AG09309 (cell line): ENCODE measurements around the gene FMNL2.

Source experiments
- DNase-seq: peaks from one replicate; pipeline ENCODE4 v3.0.0-alpha.2; 2010; ENCODE audit warnings: low read depth
- H3K4me3 ChIP-seq: 2 replicates; pipeline ENCODE4 v1.5.1; 2011; ENCODE audit warnings: mild to moderate bottlenecking, low read depth, low read length, moderate library complexity; ENCODE audit not compliant: control insufficient read depth
- TF ChIP-seq, protein P1 (sequence below): IDR thresholded peaks from 2 replicates; pipeline ENCODE4 v1.5.1; 2011; ENCODE audit warnings: mild to moderate bottlenecking, low read depth, low read length, inconsistent platforms; ENCODE audit not compliant: insufficient read depth, control insufficient read depth; ENCODE audit errors: missing control alignments

Gene FMNL2

DNA sequence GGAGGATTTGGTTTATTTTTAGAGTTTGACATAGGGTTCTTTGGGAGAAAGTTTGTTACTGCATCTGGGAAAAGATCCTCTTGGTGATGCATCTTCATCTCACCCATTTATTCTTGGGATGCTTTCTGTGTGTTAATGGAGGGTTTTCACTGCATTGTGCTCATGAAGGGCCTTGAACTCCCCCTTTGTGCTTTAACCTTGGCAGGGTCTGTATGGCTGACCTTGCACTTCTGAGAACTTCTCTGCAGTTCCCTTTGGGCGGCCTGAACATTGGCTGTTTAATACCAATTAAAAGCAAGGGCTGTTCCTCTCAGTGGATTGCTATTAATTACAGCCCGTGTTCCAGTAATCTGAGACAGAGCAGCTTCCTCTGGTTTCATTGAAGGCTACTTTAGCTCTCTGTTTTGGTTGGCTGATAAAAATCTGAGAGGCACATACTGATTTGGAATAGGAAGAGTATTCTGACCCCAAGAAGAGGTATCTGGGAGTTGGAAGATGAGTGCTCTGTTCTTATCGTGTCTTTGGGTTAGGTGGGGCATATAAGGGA lies 37.5 kb downstream of the FMNL2 start:
- DNase-seq, result no peak
- TF ChIP-seq, protein P1, sequence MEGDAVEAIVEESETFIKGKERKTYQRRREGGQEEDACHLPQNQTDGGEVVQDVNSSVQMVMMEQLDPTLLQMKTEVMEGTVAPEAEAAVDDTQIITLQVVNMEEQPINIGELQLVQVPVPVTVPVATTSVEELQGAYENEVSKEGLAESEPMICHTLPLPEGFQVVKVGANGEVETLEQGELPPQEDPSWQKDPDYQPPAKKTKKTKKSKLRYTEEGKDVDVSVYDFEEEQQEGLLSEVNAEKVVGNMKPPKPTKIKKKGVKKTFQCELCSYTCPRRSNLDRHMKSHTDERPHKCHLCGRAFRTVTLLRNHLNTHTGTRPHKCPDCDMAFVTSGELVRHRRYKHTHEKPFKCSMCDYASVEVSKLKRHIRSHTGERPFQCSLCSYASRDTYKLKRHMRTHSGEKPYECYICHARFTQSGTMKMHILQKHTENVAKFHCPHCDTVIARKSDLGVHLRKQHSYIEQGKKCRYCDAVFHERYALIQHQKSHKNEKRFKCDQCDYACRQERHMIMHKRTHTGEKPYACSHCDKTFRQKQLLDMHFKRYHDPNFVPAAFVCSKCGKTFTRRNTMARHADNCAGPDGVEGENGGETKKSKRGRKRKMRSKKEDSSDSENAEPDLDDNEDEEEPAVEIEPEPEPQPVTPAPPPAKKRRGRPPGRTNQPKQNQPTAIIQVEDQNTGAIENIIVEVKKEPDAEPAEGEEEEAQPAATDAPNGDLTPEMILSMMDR, result no peak
- H3K4me3 ChIP-seq, result no peak overlapping the region

DNA sequence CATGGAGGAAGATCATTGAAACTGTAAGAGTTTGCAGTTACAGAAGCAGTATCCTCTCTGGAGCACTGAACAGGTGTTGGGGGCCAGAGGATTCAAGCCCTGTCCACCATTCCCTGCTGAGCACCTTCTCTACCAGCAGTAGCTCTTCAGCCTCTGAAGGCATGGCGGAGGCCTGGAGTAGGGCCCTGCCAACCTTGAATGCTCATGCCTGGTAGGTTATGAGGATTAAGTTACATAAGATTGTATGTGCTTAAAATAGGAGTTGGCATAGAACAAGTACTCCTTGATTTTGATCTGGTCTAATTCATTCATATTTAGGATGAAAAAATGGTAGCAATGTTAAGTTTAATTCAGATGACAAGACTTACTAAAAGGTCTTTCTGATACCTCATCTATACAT lies 40.2 kb downstream of the FMNL2 start:
- no peak for DNase-seq
- TF ChIP-seq, protein P1, result no peak
- no peak overlapping the region for H3K4me3 ChIP-seq

DNA sequence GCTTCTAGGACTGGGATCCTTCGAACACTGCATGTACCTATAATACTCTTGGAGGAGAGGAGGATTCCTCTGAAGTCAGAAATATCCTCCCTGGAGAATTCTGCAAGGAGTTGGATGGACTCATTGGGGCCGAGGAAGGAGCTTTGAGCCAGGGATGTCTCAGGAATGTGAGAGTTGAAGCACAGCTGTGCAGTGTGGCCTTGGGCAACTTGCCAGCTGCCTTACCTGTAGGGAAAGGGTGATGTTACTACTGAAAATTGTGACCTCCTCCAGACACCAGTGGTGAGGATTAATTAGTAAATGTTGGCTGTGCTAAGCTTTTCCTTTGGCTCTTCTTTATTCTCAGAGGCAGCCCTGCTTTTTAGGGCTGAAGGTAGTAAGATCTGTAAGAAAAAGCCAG lies 41.4 kb downstream of the FMNL2 start:
- TF ChIP-seq, protein P1, result no peak
- no peak overlapping the region for H3K4me3 ChIP-seq
- DNase-seq, result no peak

DNA sequence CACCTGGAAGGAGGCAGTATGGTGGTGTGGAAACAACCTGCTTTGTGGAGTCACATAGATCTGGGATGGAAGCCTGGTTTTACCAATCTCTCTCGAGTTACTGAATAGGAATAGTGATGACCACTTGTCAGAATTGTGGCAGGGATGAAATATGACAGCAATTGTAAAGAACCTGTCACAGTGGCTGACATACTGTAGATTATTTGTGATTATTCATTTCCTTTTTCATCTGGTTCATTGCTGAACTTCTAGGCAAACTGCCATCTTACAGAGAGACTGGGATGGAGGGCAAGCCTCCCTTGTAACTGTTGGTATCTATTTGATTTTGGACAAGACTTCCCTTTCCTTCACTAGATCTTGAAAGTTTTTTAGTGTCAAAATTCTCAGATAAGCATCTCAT lies 42.0 kb downstream of the FMNL2 start:
- H3K4me3 ChIP-seq, result no peak overlapping the region
- DNase-seq, result no peak
- TF ChIP-seq, protein P1, result no peak

DNA sequence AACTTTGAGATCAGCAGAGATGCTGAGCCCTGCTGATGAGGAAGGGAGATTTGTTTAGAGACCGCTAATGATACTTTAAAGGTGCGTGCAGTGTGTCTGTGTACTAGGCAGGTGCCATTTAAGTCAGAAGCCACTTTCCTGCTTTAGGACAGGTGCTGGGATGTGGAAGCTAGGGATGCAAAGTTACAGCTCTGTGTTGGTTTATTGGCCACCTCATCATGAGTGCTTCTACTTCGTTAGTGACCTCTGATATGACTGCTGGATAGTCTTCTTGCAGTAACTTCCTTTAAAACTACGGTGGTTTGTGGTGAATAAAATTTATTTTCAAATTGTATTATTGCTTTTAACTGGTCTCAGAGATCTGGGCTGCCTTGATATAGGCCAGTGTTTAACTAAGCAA lies 44.1 kb downstream of the FMNL2 start:
- no peak for DNase-seq
- TF ChIP-seq, protein P1, result no peak
- H3K4me3 ChIP-seq, result no peak overlapping the region

DNA sequence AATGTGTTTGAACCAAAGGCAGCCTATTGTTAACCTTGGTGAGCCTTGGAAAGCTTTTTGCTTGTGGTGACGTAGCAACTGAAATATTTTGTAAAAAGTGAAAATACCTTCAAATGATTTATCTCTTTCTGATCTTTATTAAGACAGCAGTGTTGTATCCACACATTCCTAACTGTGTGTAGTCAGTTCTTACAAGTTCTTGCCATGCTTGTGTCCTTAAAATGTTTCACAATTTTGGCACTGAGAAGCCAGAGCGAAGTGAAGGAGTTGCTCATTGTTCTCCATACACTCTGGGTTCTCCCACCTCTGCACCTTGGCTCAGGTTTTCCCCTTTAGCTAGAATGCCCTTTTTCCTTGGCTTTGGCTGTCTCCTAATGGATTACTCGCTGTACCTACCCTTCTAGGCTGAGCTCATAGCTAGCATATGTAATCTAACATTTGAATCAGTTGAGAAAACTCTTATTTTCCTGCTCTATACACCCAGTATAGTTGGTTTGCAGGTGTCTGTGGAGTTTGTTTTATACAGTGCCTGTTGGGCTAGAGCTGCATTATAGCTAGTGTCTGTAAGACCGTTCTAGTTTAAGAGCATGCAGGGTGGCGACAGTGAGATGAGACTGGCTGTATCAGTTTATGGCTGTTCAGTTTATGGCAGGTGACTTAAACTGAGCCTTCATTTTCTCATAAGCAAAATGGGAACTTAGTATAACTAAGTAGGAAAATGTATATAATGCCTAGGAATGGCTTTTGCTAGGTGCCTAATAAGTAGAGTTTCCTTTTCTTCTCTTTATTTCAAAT lies 45.5 kb downstream of the FMNL2 start:
- no peak overlapping the region for H3K4me3 ChIP-seq
- TF ChIP-seq, protein P1, result no peak

More for the DNA sequence above, 45.5 kb downstream of the FMNL2 start:
- no peak for DNase-seq
